HG03378 (cell line): Measurements from ENCODE around the gene SYT13.

ENCODE experiments used
- ATAC-seq: cut with Tn5 transposase; IDR thresholded peaks from one replicate; pipeline ENCODE4 v1.9.1; 2021; ENCODE audit warnings: mild to moderate bottlenecking, moderate library complexity; ENCODE audit not compliant: unreplicated experiment

SYT13 gene

DNA sequence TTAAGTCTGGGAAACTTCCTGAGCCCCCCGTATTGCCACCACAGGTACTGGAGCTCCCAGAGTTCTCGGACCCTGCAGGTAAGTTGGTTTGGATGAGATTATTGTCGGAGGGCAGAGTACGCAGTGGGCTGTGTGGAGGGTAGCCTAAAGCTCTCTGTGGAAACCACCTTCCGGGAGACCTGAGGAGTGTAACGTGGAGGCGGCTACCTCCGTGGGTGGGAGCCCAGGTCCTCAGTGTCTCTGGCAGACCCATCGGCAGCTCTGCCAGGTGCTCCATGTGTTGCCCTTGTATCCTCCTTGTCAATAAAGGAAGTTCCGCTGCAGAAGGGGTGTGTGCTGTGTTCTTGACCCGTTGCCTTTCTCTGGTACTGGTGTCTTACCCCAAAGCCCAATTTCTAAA, 61.4 kb downstream of the SYT13 start:
- ATAC-seq: no peak

DNA sequence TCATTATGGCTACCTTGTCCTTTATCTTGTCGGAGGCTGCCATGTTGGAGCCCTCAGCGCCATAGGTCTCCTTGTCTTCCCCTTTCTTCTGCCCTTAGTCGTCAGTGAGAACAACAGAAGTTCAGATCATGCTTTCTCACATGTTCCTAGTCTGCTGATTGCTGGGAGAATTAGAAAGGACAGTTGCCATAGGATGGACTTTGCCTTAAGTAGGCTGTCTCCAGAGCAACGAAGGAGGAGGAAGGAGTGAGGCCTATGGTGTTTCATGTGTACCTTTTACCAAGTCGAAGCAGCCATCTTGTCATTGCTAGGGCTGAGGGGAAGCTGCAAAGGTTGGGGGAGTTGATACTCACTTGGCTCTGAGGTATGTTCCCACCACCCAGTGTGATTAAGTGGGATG, 62.6 kb downstream of the SYT13 start:
- ATAC-seq: no peak

DNA sequence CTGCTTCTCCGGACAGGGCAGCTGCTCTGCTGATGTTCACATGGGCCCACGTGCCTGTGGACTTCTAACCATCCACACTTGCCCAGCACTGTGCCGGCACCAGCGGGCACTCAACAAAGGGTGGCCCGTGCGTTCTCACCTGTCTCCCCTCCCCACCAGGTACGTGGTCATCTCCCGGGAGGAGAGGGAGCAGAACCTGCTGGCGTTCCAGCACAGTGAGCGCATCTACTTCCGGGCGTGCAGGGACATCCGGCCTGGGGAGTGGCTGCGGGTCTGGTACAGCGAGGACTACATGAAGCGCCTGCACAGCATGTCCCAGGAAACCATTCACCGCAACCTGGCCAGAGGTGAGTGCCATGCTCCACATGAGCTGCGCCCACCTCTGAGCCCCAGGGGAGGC, 66.7 kb downstream of the SYT13 start:
- ATAC-seq: no peak

DNA sequence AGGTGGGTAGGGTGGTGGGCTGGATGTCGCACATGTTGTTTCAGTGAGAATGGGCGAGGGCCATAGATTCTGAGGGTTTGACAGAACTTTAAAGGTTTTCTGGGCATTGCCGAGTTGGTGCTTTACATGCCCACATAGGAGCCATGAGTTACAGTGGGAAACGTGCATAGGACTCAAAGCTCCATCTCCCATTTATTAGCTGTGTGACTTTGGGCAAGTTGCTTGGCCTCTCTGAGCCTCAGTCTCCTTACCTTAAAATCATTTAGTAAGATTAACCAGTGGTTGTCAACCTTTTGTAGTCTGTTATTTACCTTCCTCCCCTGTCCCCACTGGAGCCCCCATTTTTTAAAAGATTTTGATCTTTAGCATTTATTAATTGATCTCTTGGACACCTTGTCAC, 67.4 kb downstream of the SYT13 start:
- ATAC-seq: no peak

DNA sequence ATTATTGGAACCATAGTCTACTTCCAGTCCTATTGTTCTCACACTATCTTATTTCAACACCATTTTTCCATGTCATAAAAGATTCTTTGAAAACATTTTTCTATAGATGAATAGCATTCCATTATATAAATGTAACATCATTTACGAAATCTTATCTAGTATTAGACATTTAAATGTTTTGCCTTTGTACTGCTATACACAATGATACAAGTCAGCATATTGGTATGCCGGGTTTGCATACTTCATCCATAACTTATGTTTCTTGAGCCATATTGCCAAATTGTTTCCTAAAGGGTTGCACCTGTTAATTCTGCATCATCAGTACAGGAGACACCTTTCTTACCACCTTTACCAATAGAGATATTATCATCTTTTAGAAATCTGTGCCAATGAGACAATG, 68.2 kb downstream of the SYT13 start:
- ATAC-seq: no peak

DNA sequence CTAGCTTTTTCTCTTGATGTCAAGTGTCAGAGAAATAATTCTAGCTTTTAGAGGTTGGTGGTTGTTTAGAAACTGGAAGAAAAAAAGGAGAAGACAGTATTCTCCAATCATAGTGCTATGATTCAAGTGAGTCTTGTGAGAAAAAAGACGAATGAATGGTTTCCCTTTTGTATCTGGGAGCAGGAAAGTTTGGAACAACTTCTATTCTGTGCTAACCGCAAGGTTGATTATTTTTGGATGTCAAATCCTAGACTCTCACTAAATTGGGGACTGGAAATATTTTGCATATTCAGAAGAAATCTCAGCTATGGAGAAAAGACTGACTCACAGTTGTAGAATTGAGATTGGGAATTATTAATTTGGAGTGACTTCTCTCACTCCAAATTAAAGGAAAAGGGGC, 69.2 kb downstream of the SYT13 start:
- ATAC-seq: no peak

DNA sequence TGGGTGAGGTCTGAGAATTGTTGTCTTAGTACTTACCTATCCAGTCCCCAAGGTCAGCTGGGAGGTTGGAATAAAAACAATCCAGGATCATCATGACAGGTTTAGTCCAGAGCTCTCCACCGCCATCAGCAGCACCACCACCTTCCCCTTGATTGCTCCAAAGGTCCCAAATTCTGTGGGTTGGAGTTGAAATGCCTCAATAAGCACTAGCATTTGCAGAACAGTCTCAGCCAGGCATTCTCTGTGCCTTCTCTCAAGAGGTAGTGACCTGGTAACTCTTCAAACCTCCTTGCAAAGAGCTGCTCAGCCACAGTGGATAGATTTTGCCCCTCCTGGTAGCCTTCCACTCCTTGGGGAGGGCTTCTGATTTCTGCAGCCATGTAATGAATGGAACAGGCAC, 70.1 kb downstream of the SYT13 start:
- no peak for ATAC-seq

DNA sequence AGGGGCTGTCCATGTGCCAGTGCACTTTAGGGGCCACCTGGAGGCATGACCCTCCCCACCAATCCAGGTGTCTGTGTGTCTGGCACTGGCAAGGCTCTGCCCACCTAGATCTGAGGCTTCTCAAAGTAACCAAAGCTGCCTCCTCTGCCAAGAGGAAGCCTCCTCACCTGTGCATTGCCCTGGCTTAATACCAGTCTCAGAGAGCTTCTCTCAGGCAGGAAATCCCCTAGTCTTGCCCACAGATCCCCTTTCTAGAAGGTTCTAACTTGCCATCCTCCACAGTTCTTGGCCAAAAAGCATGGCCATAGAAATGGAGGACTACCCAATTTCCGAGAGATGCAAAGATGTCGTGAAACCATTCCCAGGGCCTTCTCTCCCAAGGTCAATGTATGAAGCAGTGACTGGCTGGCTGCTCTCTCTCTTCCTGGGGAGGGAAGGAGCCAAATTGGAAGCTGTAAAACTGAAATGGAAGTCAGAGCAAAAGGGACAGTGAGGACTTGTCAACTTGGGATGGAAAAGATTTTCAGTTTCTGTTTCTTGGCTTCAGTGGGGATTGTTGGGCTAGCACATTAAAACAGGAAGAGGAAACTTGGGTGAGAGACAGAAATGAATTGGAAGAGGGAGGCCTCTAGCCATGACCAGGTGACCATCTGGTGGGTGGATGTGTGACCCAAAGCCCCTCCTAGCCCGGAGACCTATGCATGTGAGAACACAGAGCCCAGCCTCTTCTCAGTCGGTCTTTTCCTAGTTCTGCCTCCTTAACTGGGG, 70.9 kb downstream of the SYT13 start:
- ATAC-seq: no peak

DNA sequence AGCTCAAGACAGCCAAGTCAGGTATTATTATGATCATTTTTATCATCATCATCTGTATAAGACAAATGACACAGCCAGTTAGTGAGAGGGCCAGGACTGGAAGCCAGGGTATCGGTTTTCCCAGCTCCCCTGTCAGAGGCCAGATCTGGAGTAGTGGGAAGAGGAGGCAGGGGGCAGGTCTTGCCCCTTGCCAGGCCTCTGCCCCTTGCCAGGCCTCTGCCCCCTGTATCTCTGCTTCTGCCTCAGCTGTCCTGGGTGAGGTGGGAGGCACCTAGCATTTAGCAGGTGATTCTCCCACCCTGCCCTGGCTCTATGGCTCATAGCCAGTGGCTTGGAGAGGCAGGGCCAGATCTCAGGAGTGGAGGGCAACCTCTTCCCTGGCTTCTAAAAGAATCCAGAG, 72.4 kb downstream of the SYT13 start:
- ATAC-seq: no peak

DNA sequence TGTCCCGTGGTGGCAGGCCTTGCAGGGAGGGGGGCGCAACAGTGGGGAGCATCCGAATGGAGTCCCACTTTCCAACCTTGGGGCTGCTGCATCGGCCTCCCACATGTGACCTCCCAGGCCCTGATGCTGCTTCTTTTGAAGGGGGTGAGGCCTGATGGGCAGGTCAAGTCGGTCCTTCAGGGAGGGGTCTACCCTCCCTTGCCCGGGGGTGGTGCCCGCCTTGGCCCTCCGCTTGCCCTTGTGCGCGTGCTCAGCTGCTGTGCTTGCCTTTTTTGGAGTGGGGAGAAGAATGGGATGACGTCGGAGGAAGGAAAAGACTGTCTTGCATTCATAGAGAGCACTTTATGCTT, 72.8 kb downstream of the SYT13 start:
- ATAC-seq: no peak

DNA sequence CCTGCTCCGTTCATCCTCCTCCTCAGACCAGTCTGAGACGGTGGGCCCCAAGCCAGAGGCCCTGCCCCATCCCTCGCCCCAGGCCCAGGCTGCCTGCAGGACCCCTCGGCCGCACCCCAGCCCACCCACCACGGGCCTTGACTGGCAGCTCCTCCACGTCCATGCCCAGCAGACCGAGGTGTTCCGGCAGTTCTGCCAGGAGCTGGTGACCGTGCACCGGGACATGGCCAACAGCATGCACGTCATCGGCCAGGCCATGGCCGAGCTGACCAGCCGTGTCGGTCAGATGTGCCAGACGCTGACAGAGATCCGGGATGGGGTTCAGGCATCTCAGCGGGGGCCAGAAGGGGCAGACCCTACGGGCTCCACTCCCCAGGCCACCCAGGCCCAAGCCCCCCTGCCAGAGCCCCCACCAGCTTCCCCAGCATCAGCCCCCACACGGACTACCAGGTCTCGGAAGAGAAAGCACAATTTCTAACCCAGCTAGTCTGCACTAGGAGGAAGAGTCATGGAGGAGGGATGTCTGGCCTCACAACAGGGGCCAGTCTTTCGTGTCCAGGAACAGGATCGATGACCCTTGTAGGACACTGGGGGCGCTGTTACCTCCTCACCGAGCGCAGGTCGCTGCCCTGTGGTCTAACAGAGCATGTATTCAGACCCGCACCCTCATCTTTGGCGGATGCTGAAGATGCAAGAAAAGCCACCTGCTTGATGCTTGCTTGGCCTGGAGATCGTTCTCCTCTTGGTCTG, 73.4 kb downstream of the SYT13 start:
- ATAC-seq: no peak

DNA sequence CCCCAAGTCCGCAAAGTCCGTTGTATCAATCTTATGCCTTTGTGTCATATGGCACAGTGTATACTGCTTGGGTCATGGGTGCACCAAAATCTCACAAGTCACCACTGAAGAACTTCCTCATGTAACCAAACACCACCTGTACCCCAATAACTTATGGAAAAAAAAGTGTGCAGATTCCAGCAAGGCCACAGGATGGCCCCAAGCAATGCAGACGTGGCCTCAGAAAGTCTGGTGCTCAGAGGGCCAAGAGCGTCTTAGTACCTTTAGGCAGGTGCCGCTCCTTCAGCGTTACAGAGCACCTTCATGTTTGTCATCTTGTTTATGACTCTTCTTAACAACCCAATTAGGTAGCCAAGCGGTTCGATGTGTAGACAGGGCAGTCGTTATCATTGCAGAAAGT, 74.4 kb downstream of the SYT13 start:
- ATAC-seq: no peak

DNA sequence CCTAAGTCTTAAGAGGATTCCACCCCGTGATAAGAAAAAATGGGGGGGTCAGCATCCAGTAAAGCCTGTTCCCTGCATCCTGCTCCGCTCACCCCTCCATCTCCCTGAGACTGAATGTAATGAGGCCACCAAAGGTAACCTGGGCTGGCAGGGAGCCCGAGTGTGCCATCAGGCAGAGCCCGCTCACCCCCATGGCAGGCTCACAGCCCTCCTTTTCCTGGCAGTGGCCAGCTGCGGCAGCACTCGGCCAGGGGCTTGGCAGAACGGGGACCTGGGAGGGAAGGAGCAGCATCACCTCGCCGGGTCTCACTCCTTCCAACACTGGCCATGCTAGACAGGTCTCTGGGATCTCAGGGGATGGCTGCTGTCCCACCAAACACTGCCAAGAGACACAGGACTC, 75.3 kb downstream of the SYT13 start:
- ATAC-seq: no peak

DNA sequence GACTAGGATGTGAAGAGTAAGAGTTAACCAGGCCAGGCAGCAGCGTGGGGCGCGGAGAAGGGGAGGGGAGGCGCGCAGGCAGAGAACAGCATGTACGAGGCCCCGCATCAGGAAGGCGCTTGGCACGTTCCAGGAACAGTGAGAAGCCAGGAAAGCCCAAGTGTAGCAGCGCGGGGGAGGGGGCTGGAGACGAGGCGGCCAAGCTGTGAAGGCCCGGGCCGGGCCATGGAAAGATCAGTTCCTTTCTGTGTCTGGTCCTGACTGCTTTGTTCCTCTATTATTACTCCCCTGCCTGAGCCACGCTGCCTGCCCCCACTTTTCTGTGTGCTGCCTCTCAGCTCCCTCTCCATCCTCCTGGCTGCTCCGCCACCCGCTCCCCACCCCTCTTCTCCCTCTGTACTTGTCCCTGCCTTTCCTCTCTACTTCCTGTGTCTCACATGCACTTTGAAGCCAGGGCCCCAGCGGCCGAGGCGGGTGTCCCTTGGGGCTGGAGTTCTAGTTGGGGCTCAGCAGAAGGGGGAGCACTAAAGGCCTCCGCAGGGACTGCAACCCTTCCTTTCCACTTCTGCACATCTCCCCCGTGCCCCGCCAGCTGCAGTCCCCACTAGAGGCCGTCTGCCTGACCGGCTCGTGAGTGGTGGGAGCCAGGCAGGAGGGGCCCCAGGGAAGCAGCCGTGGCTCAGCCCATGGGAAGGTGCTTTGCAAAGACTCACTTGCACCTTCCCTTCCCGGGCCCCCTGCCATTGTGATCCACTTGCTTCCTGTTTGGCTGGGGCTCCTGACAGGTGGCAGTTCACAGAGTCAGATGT, 76.0 kb downstream of the SYT13 start:
- no peak for ATAC-seq

DNA sequence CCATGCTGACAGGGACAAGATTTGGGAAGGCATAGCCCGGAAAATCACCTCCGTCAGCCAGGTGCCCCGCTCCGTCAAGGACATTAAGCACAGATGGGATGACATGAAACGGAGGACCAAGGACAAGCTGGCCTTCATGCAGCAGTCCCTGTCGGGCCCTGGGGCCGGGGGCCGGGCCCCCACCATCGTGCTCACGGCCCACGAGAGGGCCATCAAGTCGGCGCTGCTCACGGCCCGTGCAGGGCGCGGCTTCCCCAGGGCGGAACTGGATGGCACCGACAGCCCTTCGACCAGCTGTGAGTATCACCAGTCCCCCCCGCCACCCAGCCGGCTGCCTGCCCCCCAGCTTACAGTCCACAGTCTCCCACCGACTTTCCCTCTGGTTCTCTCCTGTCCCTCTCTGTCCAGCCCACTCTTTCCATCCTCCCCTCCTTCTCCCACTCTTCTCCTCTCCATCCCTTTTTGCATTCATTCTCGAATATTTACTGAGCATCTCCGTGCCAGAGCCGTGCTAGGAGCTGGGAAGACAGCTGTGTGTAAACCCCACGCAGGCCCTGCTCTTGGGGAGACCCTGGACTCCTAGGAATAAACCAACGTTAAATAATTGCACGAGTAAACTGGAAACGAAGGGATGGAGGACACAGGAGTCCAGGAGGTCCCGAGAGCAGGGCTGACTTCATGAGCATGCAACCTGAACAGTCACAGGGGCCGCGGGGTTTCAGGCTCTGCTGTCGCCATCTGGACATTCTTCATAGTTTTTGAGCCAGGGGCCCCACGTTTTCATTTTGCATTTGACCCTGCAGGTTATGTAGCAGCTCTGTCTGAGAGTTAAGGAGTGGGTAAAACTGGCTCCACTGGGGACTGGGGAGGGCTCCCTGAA, 76.9 kb downstream of the SYT13 start:
- no peak for ATAC-seq

DNA sequence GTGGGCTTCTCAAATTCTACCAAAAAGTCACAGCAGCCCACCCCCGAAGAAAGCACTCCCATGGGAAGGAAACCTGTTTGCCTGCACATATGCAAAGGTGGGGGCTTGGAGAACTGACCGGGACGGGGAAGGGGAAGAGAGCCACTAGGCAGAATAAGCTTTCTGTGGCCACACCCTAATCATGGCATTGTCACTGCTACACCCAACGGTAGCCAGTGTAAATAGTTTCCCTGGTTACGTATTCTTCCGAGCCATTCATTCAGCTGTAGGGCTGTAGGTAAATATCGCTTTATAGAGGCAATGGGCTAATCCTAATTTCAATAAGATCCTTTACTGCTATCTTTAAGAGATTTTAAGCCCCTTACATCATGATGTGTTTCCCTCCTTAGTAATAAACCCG, 78.0 kb downstream of the SYT13 start:
- ATAC-seq: no peak

DNA sequence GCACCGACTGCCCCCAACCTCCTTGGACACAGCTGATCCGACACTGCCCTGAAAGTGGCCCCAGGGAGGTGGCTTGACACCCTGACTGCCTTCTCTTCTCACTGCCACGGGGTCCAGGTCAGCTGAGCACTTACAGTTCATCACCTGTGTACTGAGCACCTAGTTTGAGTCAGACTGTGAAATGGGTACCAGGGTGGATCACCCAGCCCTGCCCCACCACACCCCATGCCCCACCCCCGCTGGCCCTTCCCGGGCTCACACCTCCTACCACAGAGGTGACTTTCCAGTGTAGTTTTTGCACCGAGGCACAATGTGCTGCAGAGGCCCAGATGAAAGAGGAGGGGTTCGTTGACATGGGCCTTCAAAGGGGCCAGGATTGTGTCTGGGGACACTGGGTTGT, 80.2 kb downstream of the SYT13 start:
- ATAC-seq: no peak

DNA sequence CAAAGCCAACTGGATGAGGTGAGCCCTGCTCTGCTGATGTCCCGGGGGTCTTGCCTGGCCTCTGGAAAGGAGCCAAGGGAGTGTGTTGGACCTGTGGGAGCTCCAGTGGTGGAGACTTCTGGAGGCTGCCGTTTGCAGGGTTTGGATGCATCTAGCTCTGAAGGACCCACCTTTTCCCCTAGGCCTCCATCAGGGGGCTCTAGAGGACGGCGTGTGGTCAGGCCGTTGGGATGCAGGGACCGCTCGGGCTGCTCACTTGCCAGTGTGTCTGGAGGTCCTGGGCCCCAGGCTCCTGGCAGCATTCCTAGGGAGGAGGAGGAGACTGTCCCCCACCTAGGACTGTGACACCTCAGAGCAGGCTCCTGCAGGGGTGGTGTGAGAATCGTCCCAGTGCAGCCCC, 81.4 kb downstream of the SYT13 start:
- ATAC-seq: no peak

DNA sequence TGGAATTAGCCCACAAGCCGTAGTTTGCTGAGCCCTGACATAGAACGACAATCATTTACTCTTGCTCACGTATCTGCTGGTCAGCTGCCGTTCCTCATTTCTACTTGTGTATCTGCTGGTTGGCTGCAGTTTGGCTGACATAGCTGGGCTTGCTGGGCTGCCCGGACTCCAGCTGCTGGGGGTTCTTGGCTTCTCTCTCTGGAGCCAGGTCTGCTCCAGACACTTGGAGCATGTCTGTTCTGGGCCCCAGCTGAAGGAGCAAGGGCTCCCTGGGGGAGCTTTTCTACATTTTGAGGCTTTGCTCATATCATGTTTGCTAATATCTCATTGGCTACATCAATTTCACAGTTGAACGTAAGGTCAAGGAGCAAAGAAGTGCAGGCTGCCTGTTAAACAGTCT, 92.4 kb downstream of the SYT13 start:
- no peak for ATAC-seq
